GM12801 (cell line): ENCODE data around the gene GRWD1.

Experiments
- TF ChIP-seq, protein P1 (sequence below): IDR thresholded peaks from one replicate; pipeline ENCODE4 v1.5.1; 2011; ENCODE audit warnings: control low read depth; ENCODE audit not compliant: insufficient read length; ENCODE audit errors: extremely low read depth

The GRWD1 gene

DNA sequence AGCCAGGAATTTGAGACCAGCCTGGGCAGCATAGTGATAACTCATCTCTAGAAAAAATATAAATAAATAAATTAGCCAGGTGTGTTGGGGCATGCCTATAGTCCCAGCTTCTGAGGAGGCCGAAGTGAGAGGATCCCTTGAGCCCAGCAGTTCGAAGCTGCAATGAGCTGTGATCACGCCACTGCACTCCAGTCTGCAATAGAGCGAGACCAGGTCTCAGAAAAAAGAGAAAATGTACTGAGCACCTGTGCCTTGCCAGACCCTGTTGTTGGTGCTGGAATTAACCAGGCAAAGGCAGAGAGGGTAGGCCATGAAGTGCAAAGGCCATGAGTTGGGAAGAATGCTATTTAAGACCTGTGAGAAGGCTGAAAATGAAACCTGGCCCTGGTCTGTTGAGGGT is 26.1 kb downstream of the GRWD1 start:
- TF ChIP-seq, protein P1, sequence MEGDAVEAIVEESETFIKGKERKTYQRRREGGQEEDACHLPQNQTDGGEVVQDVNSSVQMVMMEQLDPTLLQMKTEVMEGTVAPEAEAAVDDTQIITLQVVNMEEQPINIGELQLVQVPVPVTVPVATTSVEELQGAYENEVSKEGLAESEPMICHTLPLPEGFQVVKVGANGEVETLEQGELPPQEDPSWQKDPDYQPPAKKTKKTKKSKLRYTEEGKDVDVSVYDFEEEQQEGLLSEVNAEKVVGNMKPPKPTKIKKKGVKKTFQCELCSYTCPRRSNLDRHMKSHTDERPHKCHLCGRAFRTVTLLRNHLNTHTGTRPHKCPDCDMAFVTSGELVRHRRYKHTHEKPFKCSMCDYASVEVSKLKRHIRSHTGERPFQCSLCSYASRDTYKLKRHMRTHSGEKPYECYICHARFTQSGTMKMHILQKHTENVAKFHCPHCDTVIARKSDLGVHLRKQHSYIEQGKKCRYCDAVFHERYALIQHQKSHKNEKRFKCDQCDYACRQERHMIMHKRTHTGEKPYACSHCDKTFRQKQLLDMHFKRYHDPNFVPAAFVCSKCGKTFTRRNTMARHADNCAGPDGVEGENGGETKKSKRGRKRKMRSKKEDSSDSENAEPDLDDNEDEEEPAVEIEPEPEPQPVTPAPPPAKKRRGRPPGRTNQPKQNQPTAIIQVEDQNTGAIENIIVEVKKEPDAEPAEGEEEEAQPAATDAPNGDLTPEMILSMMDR = no peak

- TF ChIP-seq, protein P1 = no peak
Observed at GRCh38 chr19:48473161-48473966, 27.6 kb downstream of the GRWD1 start.

GRCh38 chr19:48474084-48474592 is 28.4 kb downstream of the GRWD1 start:
- TF ChIP-seq, protein P1 = no peak

GRCh38 chr19:48475369-48476068 is 29.7 kb downstream of the GRWD1 start:
- TF ChIP-seq, protein P1 = no peak

GRCh38 chr19:48476176-48476575 is 30.4 kb downstream of the GRWD1 start:
- TF ChIP-seq, protein P1 = no peak

GRCh38 chr19:48477067-48477685 is 31.4 kb downstream of the GRWD1 start:
- TF ChIP-seq, protein P1 = no peak

- TF ChIP-seq, protein P1 = no peak
Observed at GRCh38 chr19:48477698-48478338, 32.0 kb downstream of the GRWD1 start.
